Midbrain (tissue), 1 donor: ENCODE results near the gene OR7A10.

ENCODE experiments used
- DNase-seq: peaks from one replicate; lab custom pipeline; 2025; lab: John Stamatoyannopoulos, UW

OR7A10 gene

DNA sequence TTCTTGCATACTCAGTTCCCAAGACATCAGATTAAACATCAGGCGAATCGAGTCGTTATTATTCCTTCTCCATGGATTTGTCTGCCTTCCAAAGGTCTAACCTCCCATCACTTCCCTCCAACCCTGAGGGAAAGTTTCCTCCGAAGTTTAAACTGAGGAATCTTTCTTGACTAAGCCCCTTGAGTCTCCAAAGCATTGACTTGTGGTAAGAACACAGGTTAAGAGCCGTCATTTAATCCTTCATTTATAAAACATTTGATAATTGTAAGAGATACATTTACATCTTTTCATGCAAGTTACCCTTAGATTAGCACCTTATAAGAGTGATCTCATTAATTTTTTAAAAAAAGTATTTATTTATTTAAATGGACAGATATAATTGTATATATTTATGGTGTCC, at the start of gene OR7A10:
TSS of gene OR7A10 (minus strand) at position 101 of the 400 bp plus-strand sequence. CDS start 7,045 bp downstream, outside the sequence.
- DNase-seq: no peak

DNA sequence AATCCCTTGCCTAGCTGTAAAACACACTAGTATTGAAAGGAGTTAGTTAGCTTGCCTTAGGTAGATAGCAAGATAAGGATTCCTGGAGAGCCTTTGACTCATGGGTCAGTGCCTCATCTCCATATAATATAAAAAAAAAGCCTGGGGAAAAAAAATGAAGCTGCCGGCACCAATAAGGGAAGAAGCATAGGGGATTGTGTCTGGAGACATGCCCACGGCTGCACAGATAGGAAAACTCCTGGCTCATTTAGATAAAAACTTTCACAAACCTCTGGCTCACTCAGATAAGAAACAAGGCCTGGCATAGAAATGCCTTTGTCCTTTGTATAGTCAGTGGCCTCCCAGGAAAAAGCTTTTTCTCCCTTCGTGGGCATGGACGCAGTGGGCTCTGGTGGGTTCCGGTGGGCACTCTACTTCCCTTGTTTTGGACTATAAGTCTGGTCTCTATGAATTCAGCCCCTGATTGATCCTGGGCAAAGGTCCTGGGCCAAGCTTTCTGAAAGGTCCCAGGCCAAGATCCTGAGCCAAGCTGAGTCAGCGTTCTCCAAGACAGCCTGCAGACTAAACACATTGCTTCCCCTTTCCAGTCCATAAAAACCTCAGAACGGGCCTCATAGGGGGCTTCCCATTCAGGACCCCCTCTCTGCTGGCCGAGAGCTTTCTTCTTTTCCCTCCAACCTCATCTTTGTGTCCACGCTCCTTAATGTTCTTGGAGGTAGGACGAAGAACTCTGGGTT, 42.1 kb upstream of the OR7A10 start:
- DNase-seq: no peak

DNA sequence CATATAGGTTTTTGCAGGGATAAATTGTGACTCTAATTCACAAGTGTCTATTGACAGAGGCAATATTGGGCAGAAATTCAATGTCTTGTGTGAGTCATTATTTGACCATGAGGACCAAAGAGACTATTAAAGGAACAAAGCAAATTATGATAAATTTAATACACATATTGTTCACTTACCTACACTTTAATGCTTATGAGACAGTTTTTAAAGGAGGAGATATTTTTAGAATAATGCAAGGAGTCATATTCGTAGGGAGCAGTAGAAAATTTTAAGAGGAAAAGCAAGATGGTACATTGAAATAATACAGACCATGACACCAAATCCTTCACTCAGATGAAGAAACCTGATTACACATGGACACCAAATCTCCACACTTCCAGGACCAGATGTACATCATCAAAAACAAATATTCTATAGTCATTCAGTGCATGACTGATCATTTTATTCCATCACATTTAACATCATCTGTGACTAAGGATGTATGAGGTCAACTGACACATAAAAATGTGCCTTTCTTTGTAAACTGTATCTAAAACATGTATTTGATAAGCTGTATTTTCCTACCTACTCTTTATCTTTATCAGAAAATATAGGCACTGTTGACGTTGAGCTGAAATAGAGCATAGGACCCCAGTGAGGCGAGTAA, 41.4 kb upstream of the OR7A10 start:
- no peak for DNase-seq

GRCh38 chr19:14886032-14886431, 37.3 kb upstream of the OR7A10 start, which contains the start of gene OR7A17:
Gene OR7A17 (minus strand): TSS chr19:14886132. CDS start chr19:14881355, 4,777 bp downstream.
- no peak for DNase-seq

DNA sequence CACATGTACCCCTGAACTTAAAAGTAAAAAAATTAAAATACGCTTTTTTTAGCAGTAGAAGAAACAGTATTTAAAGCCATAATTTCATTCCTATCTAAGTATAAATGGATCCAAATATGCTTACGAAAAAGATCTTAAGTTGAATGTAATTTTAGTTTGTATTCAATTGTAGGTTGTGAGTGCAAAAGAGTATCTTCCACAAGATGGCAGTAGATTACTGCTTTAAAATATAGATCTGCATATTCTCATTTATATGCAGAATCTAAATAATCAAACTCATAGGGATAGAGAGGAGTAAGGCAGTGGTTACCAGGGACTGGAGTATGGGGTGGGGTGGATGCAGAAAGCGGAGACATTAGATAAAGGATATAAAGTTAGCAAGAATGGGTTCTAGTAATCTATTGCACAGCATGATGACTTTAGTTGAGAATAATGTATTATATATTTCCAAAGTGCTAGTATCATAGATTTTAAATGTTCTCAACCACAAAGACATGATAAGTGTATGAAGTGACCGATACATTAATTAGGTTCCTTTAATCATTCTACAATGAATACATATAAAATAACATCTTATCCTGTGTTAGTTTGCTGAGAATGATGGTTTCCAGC, 23.0 kb upstream of the OR7A10 start:
- DNase-seq: peak; percentile 26

DNA sequence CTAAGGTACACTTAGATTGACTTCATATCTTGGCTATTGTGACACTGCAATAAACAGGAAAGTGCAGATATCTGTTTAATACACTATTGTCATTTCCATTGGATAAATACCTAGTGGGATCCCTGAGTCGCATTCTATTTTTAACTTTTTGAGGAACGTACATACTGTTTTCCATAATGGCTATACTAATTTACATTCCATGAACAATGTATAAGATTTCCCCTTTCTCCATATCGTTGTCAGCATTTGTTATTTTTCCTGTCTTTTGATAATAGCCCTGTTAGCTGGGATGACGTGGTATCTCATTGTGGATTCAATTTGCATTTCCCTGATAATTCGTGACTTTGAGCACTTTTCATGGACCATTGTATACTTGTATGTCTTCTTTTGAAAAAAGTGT, 19.8 kb upstream of the OR7A10 start:
- no peak for DNase-seq

GRCh38 chr19:14843578-14843977, 5.1 kb downstream of the OR7A10 start:
- no peak for DNase-seq

DNA sequence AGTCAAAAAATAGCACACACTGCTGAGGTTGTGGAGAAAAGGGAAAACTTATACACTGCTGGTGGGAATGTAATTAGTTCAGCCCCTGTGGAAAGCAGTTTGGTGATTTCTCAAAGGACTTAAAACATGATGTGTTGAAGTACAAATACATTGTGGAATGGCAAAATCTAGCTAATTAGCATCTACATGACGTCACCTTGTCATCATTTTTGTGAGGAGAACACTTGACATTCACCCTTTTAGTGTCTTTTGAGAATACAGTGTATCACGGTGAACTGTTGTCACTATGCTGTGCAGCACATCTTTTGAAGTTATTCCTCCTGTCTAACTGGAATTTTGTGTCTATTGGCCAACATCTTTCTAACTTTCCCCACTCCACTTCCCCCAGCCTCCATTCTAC, 5.6 kb downstream of the OR7A10 start:
- DNase-seq: no peak

- DNase-seq: no peak
Measured at GRCh38 chr19:14840206-14840605, 8.5 kb downstream of the OR7A10 start.

DNA sequence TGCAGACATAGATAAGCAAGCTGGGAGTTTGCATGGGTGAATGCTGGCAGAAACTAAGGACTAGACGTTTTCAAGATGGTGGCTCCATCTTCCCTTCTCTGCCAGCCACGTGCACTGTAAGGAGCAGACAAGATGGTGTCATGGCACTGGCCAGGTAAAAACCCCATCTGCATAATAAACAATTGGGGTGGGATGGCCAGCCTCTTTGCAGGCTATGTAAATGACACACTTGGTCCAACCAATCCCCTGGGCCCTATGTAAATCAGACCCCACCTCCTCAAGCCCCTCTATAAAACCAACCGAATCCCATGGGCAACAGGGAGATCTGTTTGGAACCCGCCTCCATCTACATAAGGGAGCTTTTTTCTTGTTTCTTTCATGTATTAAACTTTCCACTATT, 11.3 kb downstream of the OR7A10 start:
- DNase-seq: no peak

- peak; percentile 74 for DNase-seq
Measured at GRCh38 chr19:14835011-14835410, 13.7 kb downstream of the OR7A10 start, which contains the start of the genes OR7A5 and OR7C1. Gene OR7A5 (minus strand): TSS chr19:14835185. CDS start chr19:14828241, 6,944 bp downstream. Gene OR7C1 (minus strand): TSS chr19:14835185. CDS start chr19:14800136, 35,049 bp downstream.

GRCh38 chr19:14830702-14831101, 18.0 kb downstream of the OR7A10 start:
- DNase-seq: no peak

- DNase-seq: no peak
Measured at GRCh38 chr19:14826006-14826405, 22.7 kb downstream of the OR7A10 start.

- DNase-seq: no peak
Measured at GRCh38 chr19:14821937-14822336, 26.8 kb downstream of the OR7A10 start.

DNA sequence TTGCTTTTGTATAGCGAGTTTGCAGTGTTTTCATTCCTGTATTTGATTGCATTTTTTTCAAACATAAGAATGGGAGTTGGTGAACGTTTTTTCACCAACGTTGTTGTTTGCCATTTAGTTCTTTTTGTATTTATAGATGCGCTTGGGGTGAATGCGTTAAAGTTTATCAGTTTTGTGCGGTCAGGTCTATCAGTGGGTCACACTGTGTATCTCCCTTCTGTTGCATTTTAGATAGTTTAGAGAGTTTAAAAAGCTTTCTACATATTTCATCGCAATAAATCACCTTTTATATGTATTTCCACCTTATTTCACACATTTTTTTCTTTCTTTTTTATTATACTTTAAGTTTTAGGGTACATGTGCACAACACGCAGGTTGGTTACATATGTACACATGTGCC, 30.1 kb downstream of the OR7A10 start:
- no peak for DNase-seq

- DNase-seq: no peak
Measured at GRCh38 chr19:14817052-14817451, 31.7 kb downstream of the OR7A10 start.

DNA sequence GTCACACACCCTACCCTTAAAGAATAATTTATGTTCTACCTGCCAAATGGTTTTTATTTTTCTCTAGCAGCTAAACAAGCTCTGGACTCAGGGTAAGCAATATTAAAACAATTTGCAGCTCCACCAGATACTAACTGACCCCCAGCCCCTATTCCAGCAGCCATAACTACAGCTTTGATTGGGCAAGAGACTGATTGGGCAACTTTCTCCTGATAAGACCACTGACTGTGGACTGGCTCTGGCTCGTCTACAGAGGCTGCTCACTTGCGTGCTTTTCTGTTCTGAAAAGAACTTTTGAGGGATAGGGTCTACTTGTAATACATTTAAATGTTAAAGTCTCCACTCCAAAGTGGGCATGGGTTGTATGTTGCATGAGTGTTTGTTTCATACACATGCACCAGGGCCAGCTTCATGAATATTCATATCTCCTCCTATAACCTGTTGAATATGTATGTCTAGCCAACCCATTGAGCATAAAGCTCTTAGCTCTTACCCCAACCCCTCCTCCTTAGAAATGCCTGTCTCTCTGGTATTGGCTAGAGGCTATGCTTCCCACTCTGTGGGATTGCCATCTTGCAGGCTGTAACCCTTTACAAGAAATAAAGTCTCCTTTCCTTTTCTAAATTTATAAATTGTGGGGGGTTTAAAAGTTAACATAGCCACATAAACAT, 33.6 kb downstream of the OR7A10 start:
- no peak for DNase-seq

GRCh38 chr19:14809272-14810057, 39.3 kb downstream of the OR7A10 start:
- no peak for DNase-seq

- no peak for DNase-seq
Measured at GRCh38 chr19:14804765-14805164, 44.0 kb downstream of the OR7A10 start.

DNA sequence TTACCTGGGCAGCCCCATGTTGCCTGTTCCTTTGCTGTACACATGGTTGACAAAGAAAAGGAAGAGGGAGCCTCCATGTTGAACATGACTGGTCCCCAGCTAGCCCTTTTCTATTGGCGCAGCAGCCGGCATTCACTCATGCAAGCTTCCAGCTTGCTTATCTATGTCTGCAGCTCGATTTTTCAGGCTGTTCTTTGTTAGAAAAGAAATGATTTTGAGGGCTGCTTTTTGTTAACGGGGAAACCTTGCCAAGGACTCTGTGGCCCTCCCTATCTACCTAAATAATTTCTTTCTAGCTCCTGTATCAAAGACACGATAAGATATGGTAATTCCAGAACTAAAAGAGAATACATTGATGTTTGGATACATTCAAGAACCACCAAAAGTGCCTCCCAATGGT, 50.0 kb downstream of the OR7A10 start:
- DNase-seq: no peak

DNA sequence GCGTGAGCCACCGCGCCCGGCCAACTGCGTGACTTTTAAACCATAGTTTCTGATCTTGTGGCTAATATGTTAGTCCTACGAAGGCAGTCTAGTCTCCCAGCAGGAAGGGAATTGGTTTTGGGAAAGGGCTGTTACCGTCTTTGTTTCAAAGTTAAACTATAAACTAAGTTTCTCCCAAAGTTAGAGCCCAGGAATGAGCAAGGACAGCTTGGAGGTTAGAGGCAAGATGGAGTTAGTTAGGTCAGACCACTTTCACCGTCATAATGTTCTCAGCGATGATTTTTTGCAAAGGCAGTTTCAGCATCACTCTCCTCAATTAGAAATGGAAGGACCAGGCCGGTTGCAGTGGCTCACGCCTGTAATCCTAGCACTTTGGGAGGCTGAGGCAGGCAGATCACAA, 52.7 kb downstream of the OR7A10 start:
- DNase-seq: no peak
